K562 (cell line): ENCODE measurements around the gene PLA2G2C. TPM values are rescaled to one million over a fixed set of nuclear protein-coding genes. Genes with fewer than 3 reads are reported as not detected.

Source experiments
- ATAC-seq: fragments of 200-7000 bp; cut with Tn5 transposase; 3 replicates; pipeline ENCODE4 v1.9.1; 2020; ENCODE audit warnings: moderate library complexity
- BruUV-seq: library from RNA; stranded (reverse); fragments of 400-500 nt; replicated peaks from 2 replicates; lab custom pipeline; 2021; lab: Mats Ljungman, UMichigan
- CTCF ChIA-PET: fragments of 300-600 bp; formaldehyde crosslinking; extraction: SDS; loops from one replicate; lab custom pipeline; 2021; ENCODE audit warnings: low intra/inter-chr PET ratio; lab: Yijun Ruan, JAX
- POLR2A ChIA-PET: fragments of 300-600, 350-650 bp; sonication (Branson Sonifier 250); formaldehyde crosslinking; extraction: SDS; loops from one replicate; lab custom pipeline; 2021; ENCODE audit warnings: antibody characterized with exemption, inconsistent platforms; lab: Yijun Ruan, JAX
- DNase-seq, 4 experiments: peaks; one replicate each; pipeline versions ENCODE4 v3.0.0 to v3.0.0-alpha.2; 2011 to 2018; ENCODE audit warnings: low spot score in 3 of 4, mixed read lengths in 3 of 4; ENCODE audit errors: extremely low read depth in 1 of 4
- FAIRE-seq: peaks from 2 replicates; lab custom pipeline; 2011; peaks lifted over from hg19 to GRCh38; lab: Jason Lieb, UNC
- H2AFZ ChIP-seq: 2 replicates; pipeline ENCODE4 v1.6.0; 2011; ENCODE audit warnings: low read depth, low read length, control low read depth, inconsistent platforms
- H3K27ac ChIP-seq: fragments of 200-600 bp; 3 replicates; pipeline ENCODE4 v1.8.0; 2011; ENCODE audit warnings: low read depth, mild to moderate bottlenecking, control low read depth, inconsistent platforms, low read length, moderate library complexity, mixed read lengths; ENCODE audit errors: extremely low read depth
- H3K27me3 ChIP-seq, 2 experiments: fragments of 300-600 bp in 1 of 2; 2 replicates in 1 of 2; 3 replicates in 1 of 2; pipeline versions ENCODE4 v1.6.0 to v1.8.0; 2011; ENCODE audit warnings: inconsistent platforms in 2 of 2, low read length in 2 of 2, mild to moderate bottlenecking in 1 of 2, mixed read lengths in 1 of 2, moderate library complexity in 1 of 2; ENCODE audit not compliant: control insufficient read depth in 2 of 2, insufficient read depth in 2 of 2
- H3K36me3 ChIP-seq: fragments of 300-600 bp; 3 replicates; pipeline ENCODE4 v1.8.0; 2011; ENCODE audit warnings: mild to moderate bottlenecking, low read length, inconsistent platforms; ENCODE audit not compliant: control insufficient read depth, insufficient read depth
- H3K4me1 ChIP-seq, 2 experiments: fragments of 200-600 bp in 1 of 2; replicated peaks in 1 of 2; 2 replicates in 1 of 2; 3 replicates in 1 of 2; pipeline versions ENCODE4 v1.5.1 to v1.8.0; 2011; ENCODE audit warnings: inconsistent platforms in 2 of 2, low read length in 2 of 2, mild to moderate bottlenecking in 1 of 2, mixed read lengths in 1 of 2, moderate library complexity in 1 of 2; ENCODE audit not compliant: control insufficient read depth in 2 of 2, insufficient read depth in 2 of 2
- H3K4me2 ChIP-seq: 2 replicates; pipeline ENCODE4 v1.6.1; 2011; ENCODE audit warnings: low read length, control low read depth, inconsistent platforms, mixed read lengths; ENCODE audit not compliant: insufficient read depth
- H3K4me3 ChIP-seq: fragments of 200-600 bp; sonication (generic), shearing (Covaris generic); 2 replicates; pipeline ENCODE4 v1.5.1; 2016; ENCODE audit warnings: control low read depth, inconsistent platforms
- H3K79me2 ChIP-seq: fragments of 200-600 bp; 3 replicates; pipeline ENCODE4 v1.8.0; 2011; ENCODE audit warnings: low read length, inconsistent platforms; ENCODE audit not compliant: control insufficient read depth, insufficient read depth
- H3K9ac ChIP-seq, 2 experiments: 2 replicates each; pipeline versions ENCODE4 v1.6.0 to v1.6.1; 2011; ENCODE audit warnings: low read depth in 2 of 2, low read length in 2 of 2, control low read depth in 1 of 2, inconsistent platforms in 1 of 2, mild to moderate bottlenecking in 1 of 2, mixed read lengths in 1 of 2; ENCODE audit not compliant: insufficient read depth in 1 of 2
- H3K9me1 ChIP-seq: one replicate; pipeline ENCODE4 v1.6.0; 2011; ENCODE audit warnings: inconsistent platforms, mild to moderate bottlenecking, low read length, moderate library complexity; ENCODE audit not compliant: control insufficient read depth, insufficient read depth
- H3K9me3 ChIP-seq: replicated peaks from 2 replicates; pipeline ENCODE4 v1.5.1; 2011; ENCODE audit warnings: low read depth, low read length, inconsistent platforms; ENCODE audit not compliant: control insufficient read depth, insufficient read depth
- H4K20me1 ChIP-seq: replicated peaks from 2 replicates; pipeline ENCODE4 v1.6.1; 2011; ENCODE audit warnings: low read length, inconsistent platforms, mixed read lengths; ENCODE audit not compliant: control insufficient read depth, insufficient read depth
- CBFA2T2 ChIP-seq: fragments of 450-650 bp; conservative IDR thresholded peaks from 2 replicates; pipeline ENCODE4 v1.6.1; 2017; ENCODE audit warnings: mild to moderate bottlenecking
- CBX2 ChIP-seq: fragments of 200-600 bp; sonication (generic); IDR thresholded peaks from one replicate; pipeline ENCODE4 v1.6.1; 2012; ENCODE audit warnings: mild to moderate bottlenecking, low read length, inconsistent platforms; ENCODE audit not compliant: insufficient read depth, poor library complexity, severe bottlenecking
- CHD1 ChIP-seq: fragments of 200-600 bp; sonication (generic); IDR thresholded peaks from one replicate; pipeline ENCODE4 v1.6.1; 2012; ENCODE audit warnings: mild to moderate bottlenecking, moderate library complexity, low read length, inconsistent platforms
- EWSR1 ChIP-seq: fragments of 450-650 bp; IDR thresholded peaks from 2 replicates; pipeline ENCODE4 v1.6.1; 2018; ENCODE audit warnings: borderline replicate concordance, mild to moderate bottlenecking, low read depth, moderate library complexity; ENCODE audit not compliant: partially characterized antibody
- GTF2E2 ChIP-seq: fragments of 200-800 bp; sonication (Bioruptor generic); IDR thresholded peaks from 2 replicates; pipeline ENCODE4 v1.6.1; 2016; ENCODE audit warnings: missing genetic modification characterization, missing compliant biosample characterization
- HDAC1 ChIP-seq, 2 experiments: fragments of 450-650 bp; IDR thresholded peaks; 2 replicates each; pipeline ENCODE4 v1.6.1; 2016 to 2017; ENCODE audit warnings: inconsistent platforms in 1 of 2, mild to moderate bottlenecking in 1 of 2, moderate library complexity in 1 of 2
- KLF10 ChIP-seq: fragments of 250-450 bp; sonication (Bioruptor Pico); IDR thresholded peaks from 2 replicates; pipeline ENCODE4 v1.6.1; 2021; ENCODE audit warnings: matching md5 sums
- MITF ChIP-seq: IDR thresholded peaks from 2 replicates; pipeline ENCODE4 v1.6.1; 2014; ENCODE audit warnings: antibody characterized with exemption
- SMARCA4 ChIP-seq: fragments of 450-650 bp; IDR thresholded peaks from 2 replicates; pipeline ENCODE4 v1.6.1; 2016
- TEAD4 ChIP-seq, 2 experiments: sonication (generic) in 1 of 2; formaldehyde crosslinking in 1 of 2; IDR thresholded peaks; 2 replicates each; pipeline versions ENCODE4 v1.6.1 to v1.8.0; 2012 to 2022; ENCODE audit warnings: borderline replicate concordance in 1 of 2, inconsistent platforms in 1 of 2, low read length in 1 of 2, mild to moderate bottlenecking in 1 of 2, missing genetic modification reagents in 1 of 2
- TFAP4 ChIP-seq: sonication (generic); formaldehyde crosslinking; IDR thresholded peaks from 2 replicates; pipeline ENCODE4 v1.8.0; 2022; ENCODE audit warnings: missing genetic modification reagents, mild to moderate bottlenecking, moderate library complexity, borderline replicate concordance
- TSC22D4 ChIP-seq: fragments of 450-650 bp; IDR thresholded peaks from 2 replicates; pipeline ENCODE4 v1.6.1; 2016; ENCODE audit warnings: missing genetic modification characterization, missing biosample characterization, control low read depth
- VEZF1 ChIP-seq: fragments of 200-800 bp; sonication (Bioruptor generic); IDR thresholded peaks from 2 replicates; pipeline ENCODE4 v1.6.1; 2017; ENCODE audit warnings: missing genetic modification characterization, missing compliant biosample characterization
- ZC3H4 ChIP-seq: sonication (generic); formaldehyde crosslinking; IDR thresholded peaks from 2 replicates; pipeline ENCODE4 v1.9.0; 2021; ENCODE audit warnings: missing genetic modification reagents, borderline replicate concordance
- ZNF354B ChIP-seq: fragments of 250-450 bp; sonication (Bioruptor Pico); IDR thresholded peaks from 2 replicates; pipeline ENCODE4 v1.4.0; 2020
- ZNF507 ChIP-seq: conservative IDR thresholded peaks from 2 replicates; pipeline ENCODE4 v1.6.1; 2017; ENCODE audit warnings: missing genetic modification characterization, missing compliant biosample characterization
- ZNF644 ChIP-seq: fragments of 200-800 bp; sonication (Bioruptor generic); IDR thresholded peaks from 2 replicates; pipeline ENCODE4 v1.6.1; 2016; ENCODE audit warnings: low read depth, missing genetic modification characterization, missing compliant biosample characterization
- WGBS: fragments of 100-300 bp; shearing (Covaris generic); methylation state at CpG from one replicate; pipeline ENCODE4 v1.1.6; 2016; ENCODE audit warnings: low coverage, mixed read lengths; ENCODE audit not compliant: insufficient coverage; ENCODE audit errors: missing lambda C conversion rate; 5-methylcytosine and 5-hydroxymethylcytosine counted together
- in situ Hi-C: fragments of 300-500 bp; cut with MboI; formaldehyde crosslinking; loops from 4 replicates; pipeline ENCODE4 v1.15.0; 2018; ENCODE audit warnings: inconsistent platforms, mixed read lengths
- intact Hi-C: fragments of 100-400 bp; cut with micrococcal nuclease; formaldehyde crosslinking; loops from 2 replicates; pipeline ENCODE4 v1.14.2; 2022
- polyA plus RNA-seq, 8 experiments: library from polyadenylated mRNA; depleted of rRNA in 4 of 8; stranded (reverse) in 5 of 8; unstranded in 3 of 8; fragments of >200 nt; fragmentation: Nextera tagmentation in 2 of 8; fragmentation: Illumina TruSeq in 1 of 8; extraction: Ambion mirVana in 2 of 8; extraction: Trizol in 1 of 8; gene quantifications; 2 replicates each; pipeline versions ENCODE4 v1.2.1 to v1.2.3, GENCODE V29; 2011 to 2014; ENCODE audit warnings: inconsistent platforms in 1 of 8, missing spikeins in 1 of 8
- total RNA-seq, 7 experiments: library from RNA; depleted of rRNA in 6 of 7; stranded (reverse); fragments of >200 nt in 6 of 7; fragmentation: Illumina TruSeq in 2 of 7; extraction: Trizol in 2 of 7; gene quantifications; 2 replicates each; pipeline versions ENCODE4 v1.2.1 to v1.2.3, GENCODE V29; 2011 to 2021; ENCODE audit warnings: low replicate concordance in 1 of 7

Gene PLA2G2C
- total and polyA plus RNA-seq, 9 of the 15 experiments (the other 6 are each of a cell fraction or from before 2014, with no cell fraction given): 0.14 to 0.49 (median 0.21) TPM

- no TSS peak for BruUV-seq
- H3K36me3 ChIP-seq: no peaks in the 10 kb centered on the region
- TF ChIP-seq TEAD4 (IDR thresholded peaks at IDR 0.05; ENCODE audit: low read length) (no peak), TEAD4 (CRISPR knock-in tag; IDR thresholded peaks at IDR 0.05; ENCODE audit: borderline replicate concordance) (no peak), ZNF644 (tag) (no peak), TSC22D4 (tag) (no peak), SMARCA4 (no peak), VEZF1 (CRISPR knock-in tag) (no peak), EWSR1 (no peak), KLF10 (CRISPR knock-in tag) (no peak), CBFA2T2 (no peak), MITF (no peak), TFAP4 (CRISPR knock-in tag) (no peak), ZNF354B (no peak), HDAC1 (IDR thresholded peaks at IDR 0.05) (no peak), CHD1 (no peak), ZC3H4 (CRISPR knock-in tag) (no peak), CBX2 (no peak), GTF2E2 (tag) (no peak), ZNF507 (tag) (no peak)
- H2AFZ ChIP-seq: no peak overlapping the region
- no peak overlapping the region for H3K9ac ChIP-seq
- intact Hi-C loops (no loop called here), in situ Hi-C loops (no loop called here)
- H3K79me2 ChIP-seq: no peaks in the 10 kb centered on the region
- H4K20me1 ChIP-seq: no peaks in the 10 kb centered on the region
- 1% methylated on average over 4 of the region's 4 CpGs for WGBS
- ATAC-seq (no peak), DNase-seq (no peak), FAIRE-seq (no peak)
- no peak overlapping the region for H3K4me3 ChIP-seq
- H3K4me1 ChIP-seq: no peaks in the 10 kb centered on the region
- H3K4me2 ChIP-seq: no peak overlapping the region
- ChIA-PET POLR2A (interaction anchor here (0.6 to 1.2 kb wide), 2 partner anchors 9 to 879 kb away, joined by 3 to 7 read pairs; no protein-coding TSS in a partner anchor), CTCF (no interaction called here)
- H3K9me3 ChIP-seq: no peaks in the 10 kb centered on the region
- H3K27ac ChIP-seq: no peak overlapping the region
- no peaks in the 10 kb centered on the region for H3K9me1 ChIP-seq
- H3K27me3 ChIP-seq: peaks cover 39 to 46% of the 10 kb centered on the region in 2 experiments
Measured at GRCh38 chr1:20227704-20228103, 41.4 kb upstream of the PLA2G2C start.
